Measurements from ENCODE around the gene FGF14.

Gene FGF14

DNA sequence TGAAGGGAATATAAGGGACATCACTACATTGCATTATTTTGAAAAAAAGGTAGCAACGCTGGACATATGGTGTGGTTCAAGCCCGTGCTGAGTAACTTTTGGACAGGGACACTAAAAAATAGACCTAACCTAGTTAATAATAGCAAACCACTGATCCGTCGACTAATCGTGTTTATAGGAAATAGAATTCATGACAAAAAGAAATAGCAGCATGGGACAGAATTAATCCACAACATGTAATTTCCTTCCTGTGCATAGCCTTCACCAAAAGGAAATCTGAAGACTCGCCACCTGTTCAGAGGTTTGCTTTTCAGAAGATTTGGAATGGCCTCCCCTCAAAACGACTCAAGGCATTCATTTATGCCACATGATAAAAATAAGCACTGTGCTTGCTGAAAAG is 128.7 kb downstream of the FGF14 start:
- Histone ChIP-seq H3K9ac (ENCODE audit: low read depth in 1 of 2, low read length in 2 of 2) (no peak overlapping the region), H3K4me3 (ENCODE audit: low read depth in 1 of 2, low read length in 2 of 2) (no peak overlapping the region), H3K4me1 (ENCODE audit: control insufficient read depth in 1 of 2, insufficient read depth in 2 of 2, low read length in 2 of 2) (no peaks in the 10 kb centered on the region), H3K27ac (ENCODE audit: low read depth, low read length) (no peak overlapping the region), H3K9me3 (ENCODE audit: control insufficient read depth in 1 of 2, low read length in 2 of 2) (no peaks in the 10 kb centered on the region), H3K27me3 (ENCODE audit: control insufficient read depth in 1 of 2, insufficient read depth in 2 of 2, low read length in 2 of 2) (no peaks in the 10 kb centered on the region), H3K36me3 (ENCODE audit: control insufficient read depth in 1 of 2, insufficient read depth in 2 of 2, low read length in 2 of 2) (no peaks in the 10 kb centered on the region)

DNA sequence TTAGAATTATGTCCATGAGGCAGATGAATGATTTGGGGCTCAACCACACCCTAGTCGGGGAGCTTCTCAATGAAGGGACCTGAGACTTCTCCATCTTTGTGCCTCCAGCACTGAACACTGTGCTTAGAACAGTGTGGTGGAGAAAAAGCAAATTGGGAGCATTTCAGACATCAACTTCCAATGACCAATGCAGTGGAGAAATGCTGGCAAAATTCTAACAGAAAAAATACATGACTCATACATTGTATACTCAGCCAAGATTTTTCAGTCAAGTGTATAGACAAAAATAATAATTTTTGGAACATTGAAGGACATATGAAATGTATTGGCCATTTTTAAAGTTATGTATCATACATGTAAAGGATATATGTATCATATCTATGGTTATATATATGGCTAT is 134.7 kb downstream of the FGF14 start:
- no peaks in the 10 kb centered on the region for H3K36me3 ChIP-seq (ENCODE audit: control insufficient read depth in 1 of 2, insufficient read depth in 2 of 2, low read length in 2 of 2)
- H3K4me3 ChIP-seq (ENCODE audit: low read depth in 1 of 2, low read length in 2 of 2) = no peak overlapping the region
- H3K27me3 ChIP-seq (ENCODE audit: control insufficient read depth in 1 of 2, insufficient read depth in 2 of 2, low read length in 2 of 2) = no peaks in the 10 kb centered on the region
- H3K9ac ChIP-seq (ENCODE audit: low read depth in 1 of 2, low read length in 2 of 2) = no peak overlapping the region
- no peaks in the 10 kb centered on the region for H3K4me1 ChIP-seq (ENCODE audit: control insufficient read depth in 1 of 2, insufficient read depth in 2 of 2, low read length in 2 of 2)
- H3K9me3 ChIP-seq (ENCODE audit: control insufficient read depth in 1 of 2, low read length in 2 of 2) = no peaks in the 10 kb centered on the region
- H3K27ac ChIP-seq (ENCODE audit: low read depth, low read length) = no peak overlapping the region

DNA sequence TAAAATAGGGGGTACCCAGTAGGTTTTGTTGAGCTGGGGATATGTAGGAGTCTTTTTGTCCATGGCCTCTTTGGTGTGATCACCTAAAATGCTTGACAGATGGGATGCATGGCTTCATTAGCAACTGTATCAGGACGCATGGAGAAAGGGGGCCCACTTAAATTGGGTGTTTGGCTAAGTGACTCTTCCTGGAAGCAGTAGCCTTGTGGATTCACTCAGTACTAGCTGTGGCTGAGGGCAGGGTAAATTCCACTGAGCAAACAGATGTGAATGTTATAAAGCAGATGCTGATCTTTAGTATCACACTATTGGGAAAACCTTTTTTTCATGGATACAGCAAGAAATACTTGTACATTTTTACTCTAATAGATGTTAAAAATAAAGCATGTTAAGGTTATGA is 140.0 kb downstream of the FGF14 start:
- Histone ChIP-seq H3K9ac (ENCODE audit: low read depth in 1 of 2, low read length in 2 of 2) (no peak overlapping the region), H3K36me3 (ENCODE audit: control insufficient read depth in 1 of 2, insufficient read depth in 2 of 2, low read length in 2 of 2) (no peaks in the 10 kb centered on the region), H3K9me3 (ENCODE audit: control insufficient read depth in 1 of 2, low read length in 2 of 2) (no peaks in the 10 kb centered on the region), H3K4me1 (ENCODE audit: control insufficient read depth in 1 of 2, insufficient read depth in 2 of 2, low read length in 2 of 2) (no peaks in the 10 kb centered on the region), H3K4me3 (ENCODE audit: low read depth in 1 of 2, low read length in 2 of 2) (no peak overlapping the region), H3K27me3 (ENCODE audit: control insufficient read depth in 1 of 2, insufficient read depth in 2 of 2, low read length in 2 of 2) (no peaks in the 10 kb centered on the region), H3K27ac (ENCODE audit: low read depth, low read length) (no peak overlapping the region)

DNA sequence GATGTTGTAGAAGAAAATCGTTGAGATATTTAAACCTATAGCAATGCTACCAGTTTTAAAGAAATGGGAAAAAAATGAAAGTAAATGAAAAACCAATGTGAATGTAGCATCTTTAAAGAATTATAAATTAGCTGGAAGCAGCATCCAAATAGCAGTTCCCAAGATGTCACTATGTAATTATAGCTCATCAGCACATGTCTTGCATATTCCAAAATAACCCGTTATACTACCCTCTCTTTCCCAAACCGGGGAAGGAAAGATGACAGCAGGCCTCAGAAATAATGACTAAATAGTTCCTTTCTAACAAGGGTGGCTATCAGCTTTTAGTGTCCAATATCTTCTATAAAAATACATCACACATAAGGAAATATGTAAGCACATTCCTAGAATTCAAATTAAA is 140.5 kb downstream of the FGF14 start:
- no peaks in the 10 kb centered on the region for H3K36me3 ChIP-seq (ENCODE audit: control insufficient read depth in 1 of 2, insufficient read depth in 2 of 2, low read length in 2 of 2)
- no peak overlapping the region for H3K4me3 ChIP-seq (ENCODE audit: low read depth in 1 of 2, low read length in 2 of 2)
- no peaks in the 10 kb centered on the region for H3K9me3 ChIP-seq (ENCODE audit: control insufficient read depth in 1 of 2, low read length in 2 of 2)
- no peak overlapping the region for H3K9ac ChIP-seq (ENCODE audit: low read depth in 1 of 2, low read length in 2 of 2)
- no peaks in the 10 kb centered on the region for H3K27me3 ChIP-seq (ENCODE audit: control insufficient read depth in 1 of 2, insufficient read depth in 2 of 2, low read length in 2 of 2)
- H3K4me1 ChIP-seq (ENCODE audit: control insufficient read depth in 1 of 2, insufficient read depth in 2 of 2, low read length in 2 of 2) = no peaks in the 10 kb centered on the region
- H3K27ac ChIP-seq (ENCODE audit: low read depth, low read length) = no peak overlapping the region

DNA sequence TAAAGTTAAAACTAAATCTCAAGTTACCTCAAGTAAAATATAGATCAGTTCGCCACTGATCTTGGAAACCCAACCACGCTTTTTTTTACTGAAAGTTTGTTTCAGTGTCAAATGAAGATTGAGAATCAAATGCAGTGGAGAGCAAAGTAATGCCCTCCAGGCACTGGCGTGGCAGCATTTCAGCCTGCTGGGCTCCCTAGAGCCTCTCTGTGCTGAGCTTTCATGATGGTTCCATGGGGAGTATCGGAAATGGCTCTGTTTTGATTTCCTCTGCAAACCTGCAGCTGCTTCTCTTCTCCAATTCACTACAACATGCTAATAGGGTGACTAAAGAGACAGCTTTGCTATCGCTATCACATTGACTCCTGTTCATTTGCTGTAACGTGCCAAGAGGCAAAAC is 141.6 kb downstream of the FGF14 start:
- H3K4me1 ChIP-seq (ENCODE audit: control insufficient read depth in 1 of 2, insufficient read depth in 2 of 2, low read length in 2 of 2) = no peaks in the 10 kb centered on the region
- no peaks in the 10 kb centered on the region for H3K9me3 ChIP-seq (ENCODE audit: control insufficient read depth in 1 of 2, low read length in 2 of 2)
- H3K27ac ChIP-seq (ENCODE audit: low read depth, low read length) = no peak overlapping the region
- H3K4me3 ChIP-seq (ENCODE audit: low read depth in 1 of 2, low read length in 2 of 2) = no peak overlapping the region
- H3K9ac ChIP-seq (ENCODE audit: low read depth in 1 of 2, low read length in 2 of 2) = no peak overlapping the region
- H3K27me3 ChIP-seq (ENCODE audit: control insufficient read depth in 1 of 2, insufficient read depth in 2 of 2, low read length in 2 of 2) = no peaks in the 10 kb centered on the region
- no peaks in the 10 kb centered on the region for H3K36me3 ChIP-seq (ENCODE audit: control insufficient read depth in 1 of 2, insufficient read depth in 2 of 2, low read length in 2 of 2)

DNA sequence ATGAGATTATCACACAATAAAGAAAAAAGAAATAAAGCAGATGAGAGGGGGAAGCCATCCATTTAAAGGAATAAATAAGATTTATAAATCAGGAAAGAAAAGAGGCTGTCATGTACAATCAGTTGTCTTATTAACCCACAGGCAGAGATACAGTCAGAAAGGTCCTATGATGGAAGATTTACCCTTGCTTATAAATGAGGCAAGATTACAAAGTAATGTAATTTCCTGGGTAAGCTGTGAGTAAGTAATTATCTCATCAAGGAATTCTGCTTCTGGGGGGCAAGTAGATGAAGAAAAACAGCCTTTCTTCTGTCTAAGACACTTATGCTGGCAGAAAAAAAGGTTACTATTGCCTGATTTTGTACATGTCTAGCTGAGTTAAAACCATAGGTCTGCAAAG is 146.4 kb downstream of the FGF14 start:
- Histone ChIP-seq H3K4me3 (ENCODE audit: low read depth in 1 of 2, low read length in 2 of 2) (no peak overlapping the region), H3K9ac (ENCODE audit: low read depth in 1 of 2, low read length in 2 of 2) (no peak overlapping the region), H3K4me1 (ENCODE audit: control insufficient read depth in 1 of 2, insufficient read depth in 2 of 2, low read length in 2 of 2) (no peaks in the 10 kb centered on the region), H3K27me3 (ENCODE audit: control insufficient read depth in 1 of 2, insufficient read depth in 2 of 2, low read length in 2 of 2) (no peaks in the 10 kb centered on the region), H3K9me3 (ENCODE audit: control insufficient read depth in 1 of 2, low read length in 2 of 2) (no peaks in the 10 kb centered on the region), H3K36me3 (ENCODE audit: control insufficient read depth in 1 of 2, insufficient read depth in 2 of 2, low read length in 2 of 2) (no peaks in the 10 kb centered on the region), H3K27ac (ENCODE audit: low read depth, low read length) (no peak overlapping the region)

DNA sequence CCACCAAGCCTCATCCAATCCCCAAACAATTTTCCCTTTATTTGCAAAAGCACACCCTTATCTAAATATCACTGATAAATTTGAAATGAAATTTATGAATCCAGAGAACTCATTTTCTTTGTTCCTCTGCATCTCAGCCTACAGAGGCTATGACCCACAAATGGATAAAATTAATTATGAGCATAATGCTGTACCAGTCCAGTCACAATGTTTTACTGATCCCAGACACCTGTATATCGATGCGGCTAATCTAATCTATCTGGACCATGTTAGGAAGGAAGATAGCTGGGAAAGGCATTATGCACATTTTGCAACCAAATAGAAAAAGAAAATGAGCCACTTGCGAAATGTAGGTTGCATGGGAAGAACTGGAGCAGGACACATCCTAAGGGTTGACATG is 150.0 kb downstream of the FGF14 start:
- H3K27me3 ChIP-seq (ENCODE audit: control insufficient read depth in 1 of 2, insufficient read depth in 2 of 2, low read length in 2 of 2) = no peaks in the 10 kb centered on the region
- H3K4me1 ChIP-seq (ENCODE audit: control insufficient read depth in 1 of 2, insufficient read depth in 2 of 2, low read length in 2 of 2) = no peaks in the 10 kb centered on the region
- no peak overlapping the region for H3K27ac ChIP-seq (ENCODE audit: low read depth, low read length)
- no peaks in the 10 kb centered on the region for H3K36me3 ChIP-seq (ENCODE audit: control insufficient read depth in 1 of 2, insufficient read depth in 2 of 2, low read length in 2 of 2)
- no peak overlapping the region for H3K9ac ChIP-seq (ENCODE audit: low read depth in 1 of 2, low read length in 2 of 2)
- no peaks in the 10 kb centered on the region for H3K9me3 ChIP-seq (ENCODE audit: control insufficient read depth in 1 of 2, low read length in 2 of 2)
- no peak overlapping the region for H3K4me3 ChIP-seq (ENCODE audit: low read depth in 1 of 2, low read length in 2 of 2)

DNA sequence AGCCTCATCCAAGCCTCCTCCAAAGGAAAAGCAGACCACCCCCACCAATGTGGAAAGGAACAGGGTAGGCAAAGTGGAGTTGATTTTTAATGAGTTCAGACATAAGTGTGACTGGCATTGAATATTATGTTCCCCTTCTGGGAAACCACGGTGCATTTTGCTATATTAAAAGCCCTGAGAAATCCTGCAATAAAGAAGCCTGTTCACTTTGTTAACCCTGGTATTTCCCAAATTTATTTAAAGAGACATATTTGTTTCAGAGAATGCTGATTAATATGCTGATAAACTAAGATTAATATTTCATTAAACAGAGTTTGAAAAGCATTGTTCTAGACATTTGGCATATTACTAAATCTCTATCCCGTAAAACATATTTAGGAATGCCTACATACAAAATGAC is 151.4 kb downstream of the FGF14 start:
- no peak overlapping the region for H3K9ac ChIP-seq (ENCODE audit: low read depth in 1 of 2, low read length in 2 of 2)
- no peak overlapping the region for H3K4me3 ChIP-seq (ENCODE audit: low read depth in 1 of 2, low read length in 2 of 2)
- no peaks in the 10 kb centered on the region for H3K4me1 ChIP-seq (ENCODE audit: control insufficient read depth in 1 of 2, insufficient read depth in 2 of 2, low read length in 2 of 2)
- H3K36me3 ChIP-seq (ENCODE audit: control insufficient read depth in 1 of 2, insufficient read depth in 2 of 2, low read length in 2 of 2) = no peaks in the 10 kb centered on the region
- H3K9me3 ChIP-seq (ENCODE audit: control insufficient read depth in 1 of 2, low read length in 2 of 2) = no peaks in the 10 kb centered on the region
- H3K27me3 ChIP-seq (ENCODE audit: control insufficient read depth in 1 of 2, insufficient read depth in 2 of 2, low read length in 2 of 2) = no peaks in the 10 kb centered on the region
- no peak overlapping the region for H3K27ac ChIP-seq (ENCODE audit: low read depth, low read length)

DNA sequence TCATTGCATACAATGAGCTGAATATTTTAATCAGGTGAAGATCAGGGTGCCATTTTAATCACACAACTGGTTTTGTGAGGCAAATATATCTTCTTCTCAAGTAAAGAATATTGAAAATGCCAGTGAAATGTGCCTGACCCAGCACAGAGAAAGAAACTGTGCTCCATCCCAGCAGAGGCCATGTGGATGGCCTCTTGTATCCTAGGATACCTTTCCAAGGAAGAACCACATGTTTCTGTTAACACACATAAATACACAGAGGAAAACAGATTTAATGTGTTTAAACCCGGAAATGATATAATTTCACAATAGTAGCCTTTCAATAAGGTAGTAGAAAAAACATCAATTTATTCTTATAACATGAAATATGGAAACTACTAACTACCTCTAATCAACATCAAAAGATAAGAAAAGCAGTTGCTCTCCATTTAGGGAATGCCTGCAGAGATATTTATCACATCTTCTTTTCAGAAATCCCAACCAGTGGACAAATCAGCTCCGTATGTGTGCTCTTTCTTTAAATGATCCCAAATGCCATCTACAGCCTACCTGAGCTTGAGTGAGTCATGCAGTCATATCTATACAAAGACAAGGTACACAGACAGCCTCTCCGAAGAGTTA is 157.1 kb downstream of the FGF14 start:
- H3K27me3 ChIP-seq (ENCODE audit: control insufficient read depth in 1 of 2, insufficient read depth in 2 of 2, low read length in 2 of 2) = no peaks in the 10 kb centered on the region
- no peak overlapping the region for H3K4me3 ChIP-seq (ENCODE audit: low read depth in 1 of 2, low read length in 2 of 2)
- H3K36me3 ChIP-seq (ENCODE audit: control insufficient read depth in 1 of 2, insufficient read depth in 2 of 2, low read length in 2 of 2) = no peaks in the 10 kb centered on the region
- H3K27ac ChIP-seq (ENCODE audit: low read depth, low read length) = no peak overlapping the region
- no peak overlapping the region for H3K9ac ChIP-seq (ENCODE audit: low read depth in 1 of 2, low read length in 2 of 2)
- H3K9me3 ChIP-seq (ENCODE audit: control insufficient read depth in 1 of 2, low read length in 2 of 2) = no peaks in the 10 kb centered on the region
- no peaks in the 10 kb centered on the region for H3K4me1 ChIP-seq (ENCODE audit: control insufficient read depth in 1 of 2, insufficient read depth in 2 of 2, low read length in 2 of 2)

DNA sequence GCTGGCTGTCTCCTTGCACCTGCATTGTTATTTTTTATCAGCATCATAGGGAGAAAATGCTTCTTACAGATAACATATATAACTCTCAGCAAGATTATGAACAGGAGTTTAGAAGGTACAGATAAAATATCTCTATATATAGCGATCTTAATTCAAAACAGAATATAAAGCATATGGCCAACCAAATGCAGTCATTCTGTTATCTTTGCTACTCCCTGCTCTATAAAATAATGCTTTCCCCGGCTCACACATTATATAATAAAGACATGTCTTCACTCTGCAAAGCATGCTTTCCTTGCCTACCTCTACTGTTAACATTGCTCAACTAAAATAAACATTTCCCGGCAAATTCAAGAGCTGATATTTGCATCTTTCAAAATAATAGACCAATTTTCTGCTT is 161.7 kb downstream of the FGF14 start:
- Histone ChIP-seq H3K9me3 (ENCODE audit: control insufficient read depth in 1 of 2, low read length in 2 of 2) (no peaks in the 10 kb centered on the region), H3K27me3 (ENCODE audit: control insufficient read depth in 1 of 2, insufficient read depth in 2 of 2, low read length in 2 of 2) (no peaks in the 10 kb centered on the region), H3K9ac (ENCODE audit: low read depth in 1 of 2, low read length in 2 of 2) (no peak overlapping the region), H3K4me3 (ENCODE audit: low read depth in 1 of 2, low read length in 2 of 2) (no peak overlapping the region), H3K36me3 (ENCODE audit: control insufficient read depth in 1 of 2, insufficient read depth in 2 of 2, low read length in 2 of 2) (no peaks in the 10 kb centered on the region), H3K27ac (ENCODE audit: low read depth, low read length) (no peak overlapping the region), H3K4me1 (ENCODE audit: control insufficient read depth in 1 of 2, insufficient read depth in 2 of 2, low read length in 2 of 2) (no peaks in the 10 kb centered on the region)

DNA sequence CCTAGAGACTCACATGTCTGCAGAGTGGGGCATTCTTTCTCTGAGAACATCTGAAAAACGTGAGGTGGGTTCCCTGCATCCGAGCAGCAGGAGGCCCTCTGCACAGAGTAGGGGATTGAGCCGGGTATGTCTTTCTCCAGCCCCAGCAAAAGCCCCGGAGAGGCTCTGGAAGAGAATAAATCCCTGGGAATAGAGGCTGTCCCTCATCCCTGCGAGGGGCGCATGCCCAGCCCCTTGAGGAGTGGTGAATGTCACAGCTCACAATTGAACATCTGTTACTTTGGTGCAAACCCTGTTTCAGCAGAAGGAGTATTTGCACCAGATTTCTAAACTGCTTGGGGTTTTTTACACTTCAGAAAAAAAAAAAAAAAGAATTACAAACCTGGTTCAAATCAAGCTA is 164.6 kb downstream of the FGF14 start:
- H3K27me3 ChIP-seq (ENCODE audit: control insufficient read depth in 1 of 2, insufficient read depth in 2 of 2, low read length in 2 of 2) = no peaks in the 10 kb centered on the region

More for the DNA sequence above, 164.6 kb downstream of the FGF14 start:
- Histone ChIP-seq H3K4me1 (ENCODE audit: control insufficient read depth in 1 of 2, insufficient read depth in 2 of 2, low read length in 2 of 2) (no peaks in the 10 kb centered on the region), H3K4me3 (ENCODE audit: low read depth in 1 of 2, low read length in 2 of 2) (no peak overlapping the region), H3K27ac (ENCODE audit: low read depth, low read length) (no peak overlapping the region), H3K9me3 (ENCODE audit: control insufficient read depth in 1 of 2, low read length in 2 of 2) (no peaks in the 10 kb centered on the region), H3K36me3 (ENCODE audit: control insufficient read depth in 1 of 2, insufficient read depth in 2 of 2, low read length in 2 of 2) (no peaks in the 10 kb centered on the region), H3K9ac (ENCODE audit: low read depth in 1 of 2, low read length in 2 of 2) (no peak overlapping the region)
